T-helper 22 cell (primary cell): Measurements from ENCODE around the gene ADH7.

Experiments
- DNase-seq: peaks from one replicate; pipeline ENCODE4 v3.0.0-alpha.2; 2020; ENCODE audit warnings: low read depth

The ADH7 gene

GRCh38 chr4:99435154-99435553 lies at the start of gene ADH7:
TSS of gene ADH7 (minus strand) at chr4:99435342. CDS start at chr4:99435233, 109 bp downstream.
- no peak for DNase-seq

- no peak for DNase-seq
These were observed 48.5 kb upstream of the ADH7 start for GRCh38 chr4:99483636-99484035.

GRCh38 chr4:99473131-99473530 lies 38.0 kb upstream of the ADH7 start:
- no peak for DNase-seq

- no peak for DNase-seq
These were observed 36.8 kb upstream of the ADH7 start for GRCh38 chr4:99471896-99472295.

GRCh38 chr4:99471349-99471748 lies 36.2 kb upstream of the ADH7 start:
- DNase-seq, result no peak

GRCh38 chr4:99468889-99469288 lies 33.7 kb upstream of the ADH7 start:
- DNase-seq, result no peak

DNA sequence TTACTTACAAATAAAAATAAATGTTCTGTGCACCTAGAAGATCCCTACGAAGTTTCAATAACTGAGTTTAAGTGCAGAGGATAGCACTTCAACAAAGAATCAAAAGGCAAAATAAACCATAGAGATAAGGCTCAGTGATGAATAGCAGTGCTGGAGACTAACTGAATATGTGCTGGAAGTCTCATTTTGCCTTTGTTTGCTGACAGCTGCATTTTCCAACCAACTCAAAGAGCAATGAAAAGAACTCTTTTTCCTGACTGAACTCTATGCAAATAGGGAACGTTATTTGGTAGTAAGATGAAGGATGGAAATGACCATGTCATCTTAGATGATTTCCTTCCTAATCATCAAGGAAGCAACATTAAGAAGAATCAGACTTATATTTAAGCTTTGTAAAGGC lies 32.7 kb upstream of the ADH7 start:
- no peak for DNase-seq

- DNase-seq, result no peak
These were observed 28.4 kb upstream of the ADH7 start for GRCh38 chr4:99463566-99463965.

DNA sequence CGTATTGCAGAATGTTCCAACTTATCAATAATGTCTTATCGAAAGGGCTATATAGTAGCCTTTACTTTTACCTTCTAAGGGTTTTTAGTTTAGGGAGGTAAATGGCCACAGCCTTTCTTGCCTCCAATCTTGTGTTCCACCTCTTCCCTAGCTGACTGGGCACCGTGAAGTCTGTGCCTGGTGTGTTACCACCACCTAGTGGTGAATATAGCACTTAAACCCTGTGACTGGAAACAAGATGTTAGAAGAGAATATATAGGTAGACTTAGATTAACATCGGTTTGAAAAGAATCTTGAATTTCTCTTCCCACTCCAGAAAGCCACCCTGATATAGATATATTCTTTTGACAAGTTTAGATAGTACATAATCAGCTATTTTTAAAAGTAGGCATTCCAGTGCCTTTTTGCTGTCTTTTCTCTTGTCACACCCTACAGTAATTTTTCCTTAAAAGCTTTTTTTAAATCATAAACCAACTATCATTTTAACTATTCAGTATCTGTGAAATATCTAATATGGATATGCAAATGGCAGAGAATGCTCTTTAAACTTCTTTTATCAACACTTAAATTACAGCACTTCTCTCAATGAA lies 27.8 kb upstream of the ADH7 start:
- DNase-seq, result no peak

DNA sequence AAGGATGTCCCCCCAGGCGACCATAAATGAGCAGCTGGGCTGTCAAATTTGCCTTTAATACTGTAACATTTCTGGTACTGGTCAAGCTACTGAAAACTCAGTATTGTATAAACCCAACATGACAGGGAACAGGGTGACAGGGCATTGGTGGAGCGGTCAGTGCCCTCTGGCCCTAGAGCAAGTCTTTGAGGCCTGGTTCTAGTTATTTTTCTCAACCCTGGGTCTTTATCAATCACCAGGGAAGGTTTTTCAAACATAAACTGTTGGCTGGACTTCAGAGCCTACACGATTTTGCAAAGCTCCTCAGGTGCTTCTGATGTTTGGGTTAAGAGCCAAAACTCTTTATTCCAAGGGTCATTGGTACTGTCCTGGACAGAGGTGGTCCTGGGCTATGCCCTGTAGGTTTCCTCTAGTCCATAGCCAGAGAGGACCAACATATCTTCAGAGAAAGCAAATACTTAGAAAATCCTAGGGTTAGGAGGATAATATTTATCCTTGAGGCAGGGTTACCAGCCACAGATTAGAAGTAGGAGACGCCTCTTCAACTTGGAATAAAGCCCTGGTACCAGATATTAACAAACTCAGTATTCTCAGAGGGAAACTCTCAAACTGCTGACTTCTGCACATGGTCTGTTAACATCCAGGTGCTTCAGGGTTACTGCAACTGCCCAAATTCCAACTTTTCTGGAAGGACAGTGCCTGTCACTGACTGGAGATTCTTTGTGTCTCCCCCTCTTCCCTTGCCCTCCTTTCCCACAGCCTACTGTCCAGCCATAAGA lies 26.7 kb upstream of the ADH7 start:
- no peak for DNase-seq

DNA sequence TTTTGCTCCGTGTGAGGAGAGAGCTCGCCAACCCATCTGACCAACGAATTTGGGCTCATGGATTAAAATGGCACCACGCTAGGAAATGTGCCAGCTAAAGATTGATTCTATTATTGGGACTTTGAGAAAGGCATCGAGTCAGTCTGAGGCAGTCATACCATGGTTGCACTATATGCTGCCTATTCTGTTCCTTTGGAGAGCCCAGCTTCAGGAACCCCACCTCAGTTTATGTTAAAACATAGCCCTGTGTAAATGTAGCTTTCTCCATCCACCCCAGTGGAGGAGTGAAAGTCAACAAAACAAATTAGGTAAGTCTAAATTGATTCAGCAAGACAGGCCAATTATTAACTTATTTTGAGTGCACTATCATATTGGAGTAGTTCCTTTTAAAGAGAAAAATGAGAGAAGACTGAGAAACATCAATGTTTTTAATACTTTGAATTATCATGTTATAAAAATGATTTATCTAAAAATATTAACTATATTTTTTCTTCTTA lies 24.5 kb upstream of the ADH7 start:
- no peak for DNase-seq

GRCh38 chr4:99458911-99459447 lies 23.8 kb upstream of the ADH7 start:
- no peak for DNase-seq

DNA sequence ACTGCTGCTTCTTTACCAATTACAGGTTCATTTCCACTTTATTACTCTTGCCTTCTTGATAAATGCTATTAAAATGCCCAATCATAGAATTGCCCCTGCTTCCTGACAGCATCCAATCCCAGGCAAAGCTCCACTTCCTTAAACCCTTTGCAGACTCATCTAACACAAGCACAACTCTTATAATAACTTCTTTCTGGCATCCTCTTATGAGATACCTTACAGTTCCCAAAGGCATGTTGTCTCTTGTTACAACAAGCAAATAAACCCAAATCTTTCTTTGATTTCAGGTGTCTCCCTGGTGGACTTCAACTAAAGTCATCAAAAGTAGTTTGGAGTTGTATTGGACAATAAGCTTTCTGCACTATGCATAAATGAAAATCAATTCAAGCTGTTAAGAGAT lies 22.5 kb upstream of the ADH7 start:
- no peak for DNase-seq

- DNase-seq, result no peak
These were observed 22.1 kb upstream of the ADH7 start for GRCh38 chr4:99457270-99457669.

- no peak for DNase-seq
These were observed 12.4 kb upstream of the ADH7 start for GRCh38 chr4:99447513-99447912.

- no peak for DNase-seq
These were observed 11.9 kb upstream of the ADH7 start for GRCh38 chr4:99447079-99447478.

GRCh38 chr4:99438405-99438780 lies 3.3 kb upstream of the ADH7 start:
- no peak for DNase-seq

GRCh38 chr4:99437723-99438404 lies 2.7 kb upstream of the ADH7 start:
- no peak for DNase-seq

DNA sequence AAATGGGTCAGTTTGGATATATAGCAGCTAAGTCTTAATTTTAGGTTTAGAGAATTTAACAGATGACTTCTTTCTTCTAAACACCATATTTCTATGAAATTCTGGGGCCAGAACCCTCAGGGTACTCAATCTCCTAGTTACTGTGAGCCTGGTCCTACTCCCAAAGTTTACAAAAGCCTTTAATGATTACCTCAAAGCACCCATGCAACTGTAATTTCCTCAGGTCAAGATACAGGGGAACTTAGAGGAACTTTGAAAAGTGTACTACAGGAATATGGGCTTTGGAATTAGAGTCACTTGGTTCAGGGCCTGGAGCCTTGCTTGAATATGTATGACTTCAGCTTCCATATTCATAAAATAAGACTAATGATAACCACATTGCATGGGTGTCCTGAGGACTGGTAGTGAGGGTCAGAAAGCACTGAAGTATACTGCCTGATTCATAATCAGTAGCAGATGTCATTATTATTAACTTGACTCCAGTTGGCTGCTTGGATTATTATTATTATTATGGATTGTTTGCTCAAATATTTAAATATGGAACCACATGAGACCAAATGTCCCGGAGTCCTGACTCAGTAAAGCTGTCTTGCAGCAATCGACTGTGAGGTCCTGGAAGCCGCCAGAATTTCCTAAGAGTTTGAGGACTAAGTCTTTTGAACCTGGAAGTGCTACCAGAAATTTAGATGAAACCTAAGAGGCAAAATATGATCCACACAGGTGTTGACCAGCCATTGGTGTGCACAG lies 2.0 kb upstream of the ADH7 start:
- no peak for DNase-seq

GRCh38 chr4:99436462-99436861 lies 1.3 kb upstream of the ADH7 start:
- no peak for DNase-seq

DNA sequence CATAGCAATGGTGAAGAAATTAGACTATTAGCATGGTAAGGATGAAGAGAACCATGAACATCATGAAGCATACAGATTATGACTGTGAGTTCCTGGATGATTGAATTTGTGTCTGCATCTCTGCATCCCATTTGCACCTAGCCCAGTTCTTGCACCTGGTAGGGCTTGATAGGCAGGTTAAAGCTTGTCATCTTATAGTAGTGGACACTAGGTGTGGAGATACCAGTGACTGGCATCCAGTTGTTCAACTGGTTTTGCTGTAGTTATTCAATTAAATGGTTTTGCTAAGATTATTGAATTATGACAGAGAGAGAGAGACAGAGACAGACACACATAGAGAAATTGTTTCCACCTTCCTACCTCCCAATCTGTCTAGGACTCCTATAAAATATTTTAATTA lies 5.0 kb downstream of the ADH7 start:
- DNase-seq, result no peak

DNA sequence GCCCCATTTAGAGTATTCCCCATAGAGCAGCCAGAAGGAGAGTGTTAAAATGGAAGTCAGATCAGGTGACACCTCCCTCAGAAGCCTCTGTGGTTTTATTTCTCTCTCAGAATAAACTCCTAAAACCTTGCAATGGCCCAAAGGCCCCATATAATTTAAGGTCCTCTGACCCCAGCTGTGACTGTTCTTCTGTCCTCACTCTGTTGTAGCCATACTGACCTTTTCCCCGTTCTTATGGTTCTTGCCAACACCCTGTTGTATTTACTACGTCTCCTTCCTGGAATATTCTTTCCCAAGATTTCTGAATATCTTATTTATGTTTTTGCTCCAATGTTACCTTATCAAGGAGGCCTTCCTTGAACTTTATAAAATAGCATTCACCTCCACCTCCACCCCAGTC lies 18.0 kb downstream of the ADH7 start:
- DNase-seq, result no peak
